ENCODE results near the gene ZNF793. TPM values are rescaled to one million over a fixed set of nuclear protein-coding genes. Genes with fewer than 3 reads are reported as not detected.

The ZNF793 gene
- total RNA-seq, 1 donor from 2014 or later = 20.5 TPM

- H3K4me1 Mint-ChIP-seq (ENCODE audit: unreplicated experiment) = no peaks in the 10 kb centered on the region
- no peak overlapping the region for H3K27ac Mint-ChIP-seq
- no peak overlapping the region for H3K4me3 Mint-ChIP-seq
- peaks cover 6% of the 10 kb centered on the region for H3K9me3 Mint-ChIP-seq
- no peaks in the 10 kb centered on the region for H3K27me3 Mint-ChIP-seq
- DNase-seq (ENCODE audit: extremely low spot score, unreplicated experiment) = no peak
- TF ChIP-seq, protein P1, sequence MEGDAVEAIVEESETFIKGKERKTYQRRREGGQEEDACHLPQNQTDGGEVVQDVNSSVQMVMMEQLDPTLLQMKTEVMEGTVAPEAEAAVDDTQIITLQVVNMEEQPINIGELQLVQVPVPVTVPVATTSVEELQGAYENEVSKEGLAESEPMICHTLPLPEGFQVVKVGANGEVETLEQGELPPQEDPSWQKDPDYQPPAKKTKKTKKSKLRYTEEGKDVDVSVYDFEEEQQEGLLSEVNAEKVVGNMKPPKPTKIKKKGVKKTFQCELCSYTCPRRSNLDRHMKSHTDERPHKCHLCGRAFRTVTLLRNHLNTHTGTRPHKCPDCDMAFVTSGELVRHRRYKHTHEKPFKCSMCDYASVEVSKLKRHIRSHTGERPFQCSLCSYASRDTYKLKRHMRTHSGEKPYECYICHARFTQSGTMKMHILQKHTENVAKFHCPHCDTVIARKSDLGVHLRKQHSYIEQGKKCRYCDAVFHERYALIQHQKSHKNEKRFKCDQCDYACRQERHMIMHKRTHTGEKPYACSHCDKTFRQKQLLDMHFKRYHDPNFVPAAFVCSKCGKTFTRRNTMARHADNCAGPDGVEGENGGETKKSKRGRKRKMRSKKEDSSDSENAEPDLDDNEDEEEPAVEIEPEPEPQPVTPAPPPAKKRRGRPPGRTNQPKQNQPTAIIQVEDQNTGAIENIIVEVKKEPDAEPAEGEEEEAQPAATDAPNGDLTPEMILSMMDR (conservative IDR thresholded peaks at IDR 0.05) = no peak
- H3K36me3 Mint-ChIP-seq = peaks cover 20% of the 10 kb centered on the region
Measured at GRCh38 chr19:37505958-37506386, 767 bp upstream of the ZNF793 start.

GRCh38 chr19:37507167-37507464 lies 377 bp downstream of the ZNF793 start:
- peaks cover 6% of the 10 kb centered on the region for H3K9me3 Mint-ChIP-seq

GRCh38 chr19:37511186-37511585 lies 4.4 kb downstream of the ZNF793 start:
- no peak for DNase-seq (ENCODE audit: extremely low spot score, unreplicated experiment)
- Mint-ChIP-seq H3K36me3 (peaks cover 41% of the 10 kb centered on the region), H3K9me3 (no peaks in the 10 kb centered on the region), H3K27ac (no peak overlapping the region), H3K4me3 (no peak overlapping the region), H3K4me1 (ENCODE audit: unreplicated experiment) (no peaks in the 10 kb centered on the region), H3K27me3 (no peaks in the 10 kb centered on the region)
- TF ChIP-seq, protein P1 (conservative IDR thresholded peaks at IDR 0.05) = no peak

More at GRCh38 chr19:37507167-37507464, 377 bp downstream of the ZNF793 start:
- Mint-ChIP-seq H3K27ac (no peak overlapping the region), H3K27me3 (no peaks in the 10 kb centered on the region), H3K36me3 (peaks cover 24% of the 10 kb centered on the region), H3K4me3 (no peak overlapping the region), H3K4me1 (ENCODE audit: unreplicated experiment) (no peaks in the 10 kb centered on the region)
- TF ChIP-seq, protein P1 (conservative IDR thresholded peaks at IDR 0.05) = no peak
- no peak for DNase-seq (ENCODE audit: extremely low spot score, unreplicated experiment)

GRCh38 chr19:37511821-37512220 lies 5.1 kb downstream of the ZNF793 start:
- Mint-ChIP-seq H3K36me3 (peaks cover 45% of the 10 kb centered on the region), H3K4me1 (ENCODE audit: unreplicated experiment) (no peaks in the 10 kb centered on the region), H3K27ac (no peak overlapping the region), H3K4me3 (no peak overlapping the region), H3K27me3 (no peaks in the 10 kb centered on the region), H3K9me3 (no peaks in the 10 kb centered on the region)
- no peak for DNase-seq (ENCODE audit: extremely low spot score, unreplicated experiment)
- TF ChIP-seq, protein P1 (conservative IDR thresholded peaks at IDR 0.05) = no peak

GRCh38 chr19:37513397-37513796 lies 6.7 kb downstream of the ZNF793 start:
- Mint-ChIP-seq H3K27ac (no peak overlapping the region), H3K4me1 (ENCODE audit: unreplicated experiment) (no peaks in the 10 kb centered on the region), H3K4me3 (no peak overlapping the region), H3K27me3 (no peaks in the 10 kb centered on the region), H3K36me3 (peaks cover 53% of the 10 kb centered on the region), H3K9me3 (no peaks in the 10 kb centered on the region)
- TF ChIP-seq, protein P1 (conservative IDR thresholded peaks at IDR 0.05) = no peak
- no peak for DNase-seq (ENCODE audit: extremely low spot score, unreplicated experiment)

DNA sequence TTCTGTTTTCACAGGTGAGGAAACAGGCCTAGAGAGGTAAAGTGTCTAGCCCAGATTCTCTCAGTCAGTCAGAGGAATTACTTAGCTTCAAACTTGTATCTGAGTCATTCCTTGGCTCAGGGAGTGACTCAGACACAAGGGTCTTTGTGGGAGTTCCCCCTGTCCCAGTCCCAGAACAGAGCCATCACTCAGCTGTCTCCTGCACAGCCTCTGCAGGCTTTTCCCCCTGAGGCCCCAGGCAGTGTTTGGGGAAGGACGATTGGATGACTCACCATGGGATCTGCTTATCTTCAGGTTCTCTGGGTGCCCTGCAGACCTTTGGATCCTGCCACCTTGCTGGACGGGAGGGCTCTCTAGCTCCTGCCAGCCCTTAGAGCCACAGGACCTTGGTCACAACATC lies 13.2 kb downstream of the ZNF793 start:
- Mint-ChIP-seq H3K9me3 (no peaks in the 10 kb centered on the region), H3K4me1 (ENCODE audit: unreplicated experiment) (no peaks in the 10 kb centered on the region), H3K27ac (no peak overlapping the region), H3K4me3 (no peak overlapping the region), H3K27me3 (no peaks in the 10 kb centered on the region), H3K36me3 (peaks cover 51% of the 10 kb centered on the region)
- TF ChIP-seq, protein P1 (conservative IDR thresholded peaks at IDR 0.05) = no peak
- DNase-seq (ENCODE audit: extremely low spot score, unreplicated experiment) = no peak
